ENCODE measurements around the gene P3H3.

GRCh38 chr12:6827437-6827911 is 733 bp upstream of the P3H3 start:
- no peak for TF ChIP-seq CTCF (IDR thresholded peaks at IDR 0.05)
- no peak for TF ChIP-seq POLR2AphosphoS5 (IDR thresholded peaks at IDR 0.05)
- TF ChIP-seq POLR2A (IDR thresholded peaks at IDR 0.05): no peak

Measured in breast epithelium (tissue), 3 donors.